GM19240 (cell line): ENCODE measurements around the gene ZYG11A.
"Not testable (repeated sequence)": the region's sequence is repeated elsewhere in the genome, so short reads cannot be mapped to it uniquely, and the experiment has no call there.

Experiments used
- DNase-seq: peaks from one replicate; pipeline ENCODE4 v3.0.0; 2011; ENCODE audit warnings: low spot score; ENCODE audit not compliant: insufficient read length

The ZYG11A gene

DNA sequence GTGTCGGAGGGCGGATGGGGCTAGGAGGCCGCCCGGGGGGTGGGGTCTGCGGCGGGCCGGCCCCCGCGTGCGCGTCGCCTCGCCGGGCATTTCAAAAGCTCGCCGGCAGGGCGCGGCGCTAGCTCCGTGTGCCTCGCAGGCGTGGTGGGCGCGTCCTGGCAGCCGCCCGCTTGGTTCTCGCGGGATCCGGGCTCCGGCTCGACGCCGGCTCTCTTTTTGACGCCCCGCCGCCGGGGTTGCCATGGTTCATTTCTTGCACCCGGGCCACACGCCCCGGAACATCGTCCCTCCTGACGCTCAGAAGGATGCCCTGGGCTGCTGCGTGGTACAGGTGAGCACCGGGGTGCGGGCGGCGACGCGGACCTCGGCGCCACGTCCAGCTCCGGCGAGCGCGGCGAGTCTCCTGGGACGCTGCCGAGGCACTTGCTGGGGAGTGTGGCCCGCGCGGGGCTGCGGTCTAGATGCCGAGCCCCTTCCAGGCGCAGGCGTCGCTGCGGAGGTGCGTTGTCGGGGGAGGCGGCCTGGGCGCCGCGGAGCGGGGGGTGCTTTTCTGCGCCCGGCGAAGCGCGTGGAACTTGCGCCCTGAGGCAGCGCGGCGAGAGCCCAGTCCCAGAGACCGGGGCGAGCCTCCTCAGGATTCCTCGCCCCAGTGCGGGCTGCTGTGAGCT, at the start of gene ZYG11A:
Gene ZYG11A, plus strand, starts transcription at position 118 of the 668 bp plus-strand sequence. Its CDS starts 124 bp downstream, at position 242.
- peak; percentile 65 for DNase-seq

DNA sequence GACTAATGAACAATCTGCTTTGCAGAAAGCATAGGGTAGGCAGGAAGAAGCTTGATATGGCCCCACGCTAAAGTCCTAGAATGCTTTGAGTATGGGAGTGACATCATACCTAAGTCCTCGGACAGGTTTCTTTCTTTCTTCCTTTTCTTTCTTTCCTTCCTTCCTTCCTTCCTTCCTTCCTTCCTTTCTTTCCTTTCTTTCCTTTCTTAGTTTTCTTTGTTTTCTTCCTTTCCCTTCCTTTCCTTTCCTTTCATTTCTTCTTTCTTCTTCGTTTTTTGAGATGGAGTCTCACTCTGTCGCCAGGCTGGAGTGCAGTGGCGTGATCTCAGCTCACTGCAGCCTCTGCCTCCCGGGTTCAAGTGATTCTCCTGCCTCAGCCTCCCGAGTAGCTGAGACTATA, 48.8 kb upstream of the ZYG11A start:
- not testable (repeated sequence) for DNase-seq

DNA sequence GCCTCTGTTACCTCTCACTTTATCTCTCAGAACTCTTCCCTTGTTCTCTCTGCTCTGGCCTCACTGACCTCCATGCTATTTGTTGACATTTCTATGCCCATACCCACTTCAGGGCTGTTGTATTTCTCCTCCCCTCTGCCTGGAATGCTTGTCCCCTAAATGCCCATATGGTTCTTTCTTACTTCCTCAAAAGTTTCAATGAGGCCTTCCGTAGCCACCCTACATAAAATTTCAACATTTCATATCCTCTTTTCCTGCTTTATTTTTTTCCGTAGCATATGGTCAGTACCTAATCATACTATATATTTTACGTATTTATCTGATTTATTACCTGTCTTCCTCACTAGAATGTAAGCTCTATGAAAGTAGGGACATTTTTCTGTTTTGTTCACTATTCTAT, 47.1 kb upstream of the ZYG11A start:
- DNase-seq: no peak

DNA sequence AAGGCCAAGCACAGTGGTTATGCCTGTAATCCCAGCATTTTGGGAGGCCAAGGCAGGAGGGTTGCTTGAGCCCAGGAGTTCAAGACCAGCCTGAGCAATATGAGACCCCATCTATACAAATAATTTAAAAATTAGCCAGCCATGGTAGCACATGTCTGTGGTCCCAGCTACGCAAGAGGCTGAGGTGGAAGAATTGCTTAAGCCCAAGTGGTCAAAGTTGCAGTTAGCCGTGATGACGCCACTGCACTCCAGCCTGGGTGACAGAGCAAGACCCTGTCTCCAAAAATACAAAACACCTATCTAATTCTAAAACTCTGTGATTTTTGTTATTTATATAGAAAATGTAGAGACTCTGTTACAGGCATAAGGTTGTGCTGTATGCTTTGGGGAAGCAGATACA, 44.2 kb upstream of the ZYG11A start:
- DNase-seq: no peak

DNA sequence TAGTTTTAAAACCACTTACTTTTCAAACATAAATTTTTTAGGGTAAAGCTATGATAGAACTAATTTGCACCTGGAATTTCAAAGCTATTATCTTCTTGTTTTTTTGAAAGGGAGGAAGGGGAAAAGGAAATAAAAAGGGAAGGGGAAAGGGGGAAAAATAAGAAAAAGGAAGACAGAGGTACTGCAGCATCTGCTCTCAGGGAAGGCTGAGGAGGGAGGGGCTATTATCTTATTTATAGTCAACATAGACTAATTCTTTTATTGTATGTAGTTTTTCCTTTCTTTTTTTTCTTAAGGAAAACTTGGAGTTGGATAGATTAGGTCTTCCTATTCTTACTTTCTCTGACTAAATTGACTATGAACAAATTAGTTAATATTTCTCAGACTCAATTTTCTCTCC, 41.5 kb upstream of the ZYG11A start:
- DNase-seq: no peak

DNA sequence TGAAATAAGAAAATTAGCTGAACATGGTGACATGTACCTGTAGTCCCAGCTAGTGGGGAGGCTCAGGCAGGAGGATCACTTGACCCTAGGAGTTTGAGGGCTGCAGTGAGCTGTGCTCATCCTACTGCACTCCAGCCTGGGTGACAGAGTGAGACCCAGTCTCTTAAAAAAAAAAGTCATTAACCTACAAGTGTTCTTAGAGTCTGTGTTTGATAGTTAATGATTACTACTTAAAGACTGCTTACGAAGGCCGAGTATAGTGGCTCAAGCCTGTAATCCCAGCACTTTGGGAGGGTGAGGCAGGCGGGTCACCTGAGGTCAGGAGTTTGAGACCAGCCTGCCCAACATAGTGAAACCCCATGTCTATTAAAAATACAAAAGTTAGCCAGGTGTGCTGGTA, 38.5 kb upstream of the ZYG11A start:
- not testable (repeated sequence) for DNase-seq

DNA sequence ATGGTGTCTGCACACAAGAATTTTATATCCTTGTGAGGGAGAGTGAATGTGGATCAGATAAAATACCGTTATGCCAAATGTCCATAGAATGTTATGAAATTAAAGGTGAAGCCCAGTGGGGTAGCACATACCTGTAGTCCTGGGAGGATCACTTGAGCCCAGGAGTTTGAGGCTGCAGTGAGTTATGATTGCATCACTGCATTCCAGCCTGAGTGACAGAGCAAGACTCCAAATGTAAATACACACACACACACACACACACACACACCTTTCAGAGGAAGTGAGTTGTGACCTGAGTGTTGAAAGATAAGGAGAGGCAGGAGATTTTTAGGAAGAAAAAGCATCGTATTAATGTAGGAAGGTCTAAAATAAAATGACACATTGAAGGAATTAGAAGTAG, 28.1 kb upstream of the ZYG11A start:
- DNase-seq: no peak

DNA sequence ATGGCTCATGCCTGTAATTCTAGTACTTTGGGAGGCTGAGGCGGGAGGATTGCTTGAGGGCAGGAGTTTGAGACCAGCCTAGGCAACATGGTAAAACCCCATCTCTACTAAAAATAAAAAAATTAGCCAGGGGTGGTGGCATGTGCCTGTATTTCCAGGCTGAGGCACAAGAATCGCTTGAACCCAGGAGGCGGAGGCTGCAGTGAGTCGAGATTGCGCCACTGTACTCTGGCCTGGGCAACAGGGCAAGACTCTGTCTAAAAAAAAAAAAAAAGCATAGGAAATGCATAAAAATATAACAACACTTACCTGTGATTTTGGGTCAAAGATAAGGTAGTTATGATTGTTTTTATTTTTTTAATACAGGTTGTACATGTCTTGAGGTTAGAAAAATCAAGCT, 21.7 kb upstream of the ZYG11A start:
- DNase-seq: not testable (repeated sequence)

DNA sequence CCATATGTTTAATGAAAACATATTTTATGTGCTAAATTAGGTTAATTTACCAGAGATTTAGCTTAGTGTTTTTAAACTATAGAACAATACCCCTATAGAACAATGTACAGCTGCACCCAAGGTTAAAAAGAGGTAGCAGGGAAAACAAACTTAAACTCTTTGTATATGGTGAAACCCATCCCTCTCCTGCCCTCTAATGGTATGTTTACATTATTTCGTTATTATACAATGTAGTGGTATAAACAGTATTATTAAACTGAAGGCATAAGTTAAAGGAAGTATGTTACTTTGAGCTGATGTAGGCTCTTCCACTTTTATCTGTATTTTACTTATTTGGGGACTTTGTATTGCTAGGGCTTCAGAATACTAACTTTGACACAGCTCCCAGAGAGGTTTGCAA, 16.7 kb upstream of the ZYG11A start:
- no peak for DNase-seq

DNA sequence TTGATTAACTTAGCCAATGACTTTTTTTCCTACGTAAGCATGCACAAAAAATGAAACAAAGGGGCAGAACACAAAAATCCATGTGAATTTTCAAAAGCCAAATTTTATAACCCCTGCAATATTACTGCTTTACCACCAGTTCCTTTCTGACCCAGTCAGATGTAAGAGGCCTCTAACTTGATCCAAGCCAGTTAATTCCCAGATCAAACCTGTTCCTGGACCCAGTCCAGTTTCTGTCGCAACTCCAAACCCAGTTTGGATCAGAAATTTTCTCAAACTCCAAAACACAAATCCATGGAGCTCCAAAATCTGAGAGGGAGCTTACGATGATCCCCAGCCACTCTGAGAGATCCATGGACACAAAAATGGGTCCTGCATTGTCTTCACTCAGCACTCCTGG, 7.8 kb upstream of the ZYG11A start:
- DNase-seq: no peak

DNA sequence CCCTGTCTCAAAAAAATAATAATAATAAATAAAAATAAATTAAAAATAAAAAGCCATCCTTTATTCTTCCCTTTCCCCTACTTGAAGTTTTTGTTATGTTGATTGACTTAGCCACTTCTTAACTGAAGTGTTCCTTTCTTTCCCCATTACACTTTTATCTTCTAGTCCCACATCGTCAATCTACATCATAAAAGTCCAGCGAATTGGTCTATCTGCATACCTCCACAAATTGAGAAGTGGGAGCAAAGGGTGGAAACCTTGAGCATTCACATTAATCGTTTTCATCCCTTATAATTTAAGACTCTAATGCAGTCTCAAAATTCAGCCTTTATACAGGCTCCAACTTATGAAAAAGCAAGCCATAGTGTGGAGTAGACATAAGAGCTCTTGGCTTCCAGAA, 6.5 kb upstream of the ZYG11A start:
- no peak for DNase-seq

DNA sequence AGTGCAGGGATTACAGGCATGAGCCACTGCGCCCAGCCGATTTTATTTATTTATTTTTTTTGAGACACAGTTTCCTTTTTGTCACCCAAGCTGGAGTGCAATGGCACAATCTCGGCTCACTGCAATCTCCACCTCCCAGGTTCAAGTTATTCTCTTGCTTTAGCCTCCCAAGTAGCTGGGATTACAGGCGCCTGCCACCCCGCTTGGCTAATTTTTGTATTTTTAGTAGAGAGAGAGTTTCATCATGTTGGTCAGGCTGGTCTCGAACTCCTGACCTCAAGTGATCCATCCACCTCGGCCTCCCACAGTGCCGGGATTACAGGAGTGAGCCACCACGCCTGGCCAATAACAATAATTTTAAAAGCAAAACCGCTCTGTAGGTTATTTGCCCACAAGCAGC, 3.4 kb upstream of the ZYG11A start:
- DNase-seq: not testable (repeated sequence)

DNA sequence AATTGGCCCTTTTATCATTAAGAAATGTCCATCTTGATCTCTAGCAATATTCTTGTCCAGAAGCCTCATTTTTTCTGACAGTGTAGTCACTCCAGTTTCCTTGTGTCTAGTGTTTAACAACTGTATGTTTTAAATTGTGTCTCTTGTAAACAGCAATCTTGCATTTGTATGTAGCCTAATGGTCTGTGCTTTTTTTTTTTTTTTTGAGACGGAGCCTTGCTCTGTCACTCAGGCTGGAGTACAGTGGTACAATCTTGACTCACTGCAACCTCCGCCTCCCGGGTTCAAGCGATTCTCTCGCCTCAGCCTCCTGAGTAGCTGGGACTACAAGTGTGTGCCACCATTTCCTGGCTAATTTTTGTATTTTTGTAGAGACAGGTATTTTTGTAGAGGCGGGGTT, 2.6 kb downstream of the ZYG11A start:
- not testable (repeated sequence) for DNase-seq

DNA sequence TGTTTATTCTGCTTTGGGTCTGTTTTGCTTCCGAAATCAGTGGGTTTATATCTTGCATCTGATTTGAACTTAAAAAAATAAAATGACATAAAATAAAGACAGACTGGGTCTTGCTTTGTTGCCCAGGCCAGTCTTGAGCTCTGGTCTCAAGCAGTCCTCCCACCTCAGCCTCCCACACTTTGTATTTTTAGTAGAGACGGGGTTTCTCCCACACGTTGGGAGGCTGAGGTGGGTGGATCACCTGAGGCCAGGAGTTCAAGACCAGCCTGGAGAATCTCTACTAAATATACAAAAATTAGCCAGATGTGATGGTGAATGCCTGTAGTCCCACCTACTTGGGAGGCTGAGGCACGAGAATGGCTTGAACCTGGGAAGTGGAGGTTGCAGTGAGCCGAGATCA, 5.9 kb downstream of the ZYG11A start:
- no peak for DNase-seq

DNA sequence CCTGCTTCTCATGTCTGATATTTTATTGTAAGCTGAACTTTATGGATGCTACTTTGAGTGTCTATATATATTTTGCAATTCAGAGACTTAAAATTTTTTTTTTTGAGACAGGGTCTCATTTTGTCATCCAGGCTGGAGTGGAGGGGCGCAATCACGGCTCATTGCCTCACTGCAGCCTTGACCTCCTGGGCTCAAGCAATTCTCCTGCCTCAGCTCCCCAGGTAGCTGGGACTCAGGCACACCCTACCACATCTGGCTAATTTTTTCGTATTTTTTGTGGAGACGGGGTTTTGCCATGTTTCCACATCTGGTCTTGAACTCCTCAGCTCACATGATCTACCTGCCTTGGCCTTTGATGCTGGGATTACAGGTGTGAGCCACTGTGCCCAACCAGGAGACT, 8.4 kb downstream of the ZYG11A start:
- no peak for DNase-seq

DNA sequence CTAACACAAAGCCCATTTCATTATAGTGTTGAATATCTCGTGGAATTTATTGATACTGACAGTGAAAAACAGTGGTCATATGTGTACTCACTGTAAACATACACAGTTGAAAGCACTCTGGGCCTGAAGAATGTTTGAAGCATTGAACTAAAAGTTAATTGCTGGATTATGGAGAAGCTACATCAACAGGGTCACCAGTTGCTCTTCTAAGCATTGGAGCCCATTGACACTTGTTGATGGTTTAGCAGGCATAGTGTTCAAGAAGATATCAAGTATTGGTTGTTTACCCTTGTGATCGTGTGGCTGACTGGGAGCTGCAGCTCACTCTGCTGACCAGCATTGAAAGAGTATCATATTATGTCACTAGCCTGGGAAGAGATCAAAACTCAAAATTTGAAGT, 10.3 kb downstream of the ZYG11A start:
- no peak for DNase-seq

DNA sequence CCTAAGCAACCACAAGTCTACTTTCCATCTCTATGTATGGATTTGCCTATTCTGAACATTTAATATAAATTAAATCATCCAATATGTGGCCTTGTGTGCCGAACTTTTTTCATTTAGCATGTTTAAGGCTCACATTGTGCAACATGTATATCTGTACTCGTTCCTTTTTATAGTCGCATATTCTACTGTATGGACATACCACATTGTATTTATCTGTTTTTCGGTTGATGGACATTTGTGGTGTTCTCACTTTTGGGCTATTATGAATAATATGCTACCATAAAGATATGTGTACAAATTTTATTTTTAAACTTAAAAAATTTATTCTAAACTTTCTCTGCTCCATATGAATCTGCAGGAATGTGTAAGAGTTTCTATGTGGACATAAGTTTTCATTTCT, 13.0 kb downstream of the ZYG11A start:
- DNase-seq: no peak

DNA sequence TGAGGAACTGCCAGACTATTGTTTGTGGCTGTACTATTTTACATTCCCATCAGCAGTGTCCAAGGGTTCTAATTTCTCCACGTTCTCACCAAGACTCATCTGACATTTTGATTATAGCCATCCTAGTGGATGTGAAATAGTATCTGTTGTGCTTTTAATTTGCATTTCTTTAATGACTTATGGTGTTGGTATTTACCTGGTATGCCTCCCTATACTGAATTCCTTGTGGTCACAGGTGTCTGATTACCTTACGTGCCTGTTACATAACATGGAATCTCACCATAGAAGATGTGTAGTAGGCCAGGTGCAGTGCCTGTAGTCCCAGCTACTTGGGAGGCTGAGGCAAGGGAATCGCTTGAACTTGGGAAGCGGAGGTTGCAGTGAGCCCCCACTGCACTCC, 13.5 kb downstream of the ZYG11A start:
- DNase-seq: no peak

DNA sequence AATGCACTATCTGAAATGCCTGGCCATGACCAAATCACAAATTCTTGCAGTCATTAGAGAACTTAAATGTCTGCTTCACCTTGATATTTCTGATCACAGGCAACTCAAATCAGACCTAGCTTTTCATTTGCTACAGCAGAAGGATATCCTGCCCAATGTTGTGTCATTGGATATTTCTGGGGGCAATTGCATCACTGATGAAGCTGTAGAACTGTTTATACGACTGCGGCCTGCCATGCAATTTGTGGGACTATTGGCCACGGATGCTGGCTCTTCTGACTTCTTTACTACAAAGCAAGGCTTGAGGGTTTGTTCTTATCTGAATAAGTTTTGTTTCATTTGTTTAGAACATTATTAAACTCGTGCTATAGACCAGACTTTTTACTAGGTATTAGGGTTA, 14.9 kb downstream of the ZYG11A start:
- DNase-seq: no peak

DNA sequence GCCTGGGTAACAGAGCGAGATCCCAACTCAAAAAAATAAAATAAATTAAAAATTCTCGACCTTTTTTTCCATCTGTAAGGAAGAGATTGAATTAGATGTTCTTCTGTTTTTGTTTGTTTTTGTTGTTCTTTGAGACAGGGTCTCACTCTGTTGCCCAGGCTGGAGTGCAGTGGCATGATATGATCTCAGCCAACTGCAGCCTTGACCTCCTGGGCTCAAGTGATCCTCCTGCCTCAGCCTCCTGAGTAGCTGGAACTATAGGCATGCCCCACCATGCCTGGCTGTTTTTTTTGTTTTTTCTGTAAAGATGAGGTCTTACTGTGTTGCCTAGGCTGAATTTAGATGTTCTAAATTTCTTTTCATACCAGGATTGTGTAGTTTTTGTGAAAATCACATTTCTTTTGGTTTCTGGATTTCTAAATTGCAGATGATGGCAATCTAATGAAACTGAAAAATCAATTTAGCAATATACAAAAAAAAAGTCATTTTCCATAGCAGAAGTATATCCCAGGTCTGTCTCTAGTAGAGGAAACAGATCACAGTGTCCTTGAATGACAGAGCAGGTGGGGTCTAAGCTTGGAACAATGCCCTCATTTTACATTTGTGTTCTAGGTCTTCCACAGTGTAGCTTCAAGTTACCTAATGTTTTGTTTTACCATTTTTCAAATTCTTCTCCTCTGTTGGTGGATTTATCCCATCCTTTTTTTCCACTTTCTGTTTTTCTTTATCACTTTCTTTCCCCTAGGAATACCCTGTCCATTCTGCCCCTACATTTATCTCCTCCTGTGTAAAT, 20.3 kb downstream of the ZYG11A start:
- DNase-seq: no peak

DNA sequence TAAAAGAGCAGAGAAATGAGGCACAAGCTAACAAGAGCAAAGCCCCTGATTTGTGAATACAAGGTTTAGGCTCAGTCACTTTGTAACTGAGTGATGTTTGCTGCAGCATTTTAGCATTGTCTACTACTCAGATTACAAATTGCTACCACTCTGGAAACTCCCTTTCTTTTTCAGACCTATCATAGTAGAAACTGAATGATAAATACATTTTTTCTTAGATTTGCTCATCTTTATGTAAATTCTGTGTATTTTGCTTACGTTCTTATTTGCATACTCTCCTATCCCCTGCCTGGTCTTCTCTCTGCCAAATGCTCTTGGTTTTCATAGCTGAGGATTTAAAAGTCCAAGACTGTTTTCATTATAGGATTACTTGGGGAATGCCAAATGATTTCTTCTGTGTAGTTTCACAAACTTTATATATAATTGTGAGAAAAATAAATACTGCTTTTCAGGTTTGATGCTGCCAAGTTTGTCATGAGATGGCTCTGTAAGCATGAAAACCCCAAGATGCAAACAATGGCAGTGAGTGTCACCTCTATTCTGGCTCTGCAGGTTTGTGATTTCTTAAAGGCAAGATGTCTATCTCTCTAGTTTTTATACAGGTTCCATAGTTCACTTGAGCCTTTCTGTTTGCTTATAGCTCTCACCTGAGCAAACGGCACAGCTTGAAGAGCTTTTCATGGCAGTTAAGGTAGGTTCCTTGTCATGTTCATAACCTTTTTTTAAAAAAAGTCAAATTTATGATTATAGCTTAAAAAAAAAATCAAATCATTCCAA, 24.7 kb downstream of the ZYG11A start:
- DNase-seq: peak; percentile 33

DNA sequence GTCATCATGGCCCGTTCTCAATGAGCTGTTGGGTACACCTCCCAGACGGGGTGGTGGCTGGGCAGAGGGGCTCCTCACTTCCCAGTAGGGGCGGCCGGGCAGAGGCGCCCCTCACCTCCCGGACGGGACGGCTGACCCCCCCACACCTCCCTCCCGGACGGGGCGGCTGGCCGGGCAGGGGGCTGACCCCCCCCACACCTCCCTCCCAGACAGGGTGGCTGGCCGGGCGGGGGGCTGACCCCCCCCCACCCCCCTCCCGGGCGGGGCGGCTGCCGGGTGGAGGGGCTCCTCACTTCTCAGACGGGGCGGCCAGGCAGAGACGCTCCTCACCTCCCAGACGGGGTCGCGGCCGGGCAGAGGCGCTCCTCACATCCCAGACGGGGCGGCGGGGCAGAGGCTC, 27.2 kb downstream of the ZYG11A start:
- not testable (repeated sequence) for DNase-seq
